ENCODE measurements around the gene KDM4B.

DNA sequence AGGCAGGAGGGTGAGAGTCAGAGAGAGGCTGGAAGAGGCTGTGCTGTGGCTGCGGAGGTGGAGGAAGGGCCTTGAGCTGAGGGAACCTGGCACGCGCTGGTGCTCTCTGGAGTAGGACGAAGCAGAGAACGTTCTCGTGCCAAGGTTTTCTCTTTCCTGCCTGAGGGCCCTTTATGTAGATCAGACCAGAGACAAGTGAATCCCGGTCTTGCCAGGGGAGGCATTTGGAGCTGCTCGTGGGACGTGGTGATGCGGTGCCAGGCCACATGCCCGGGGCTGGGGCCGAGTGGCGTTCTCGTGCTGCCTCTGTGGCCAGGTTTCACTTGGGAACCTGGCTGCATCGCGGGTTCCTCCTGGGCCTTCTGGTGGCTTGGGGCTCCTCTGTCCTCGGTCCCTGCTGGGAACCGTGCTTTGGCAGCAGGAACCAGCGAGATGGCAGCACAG lies 54.2 kb downstream of the KDM4B start:
- TF ChIP-seq, protein P1, sequence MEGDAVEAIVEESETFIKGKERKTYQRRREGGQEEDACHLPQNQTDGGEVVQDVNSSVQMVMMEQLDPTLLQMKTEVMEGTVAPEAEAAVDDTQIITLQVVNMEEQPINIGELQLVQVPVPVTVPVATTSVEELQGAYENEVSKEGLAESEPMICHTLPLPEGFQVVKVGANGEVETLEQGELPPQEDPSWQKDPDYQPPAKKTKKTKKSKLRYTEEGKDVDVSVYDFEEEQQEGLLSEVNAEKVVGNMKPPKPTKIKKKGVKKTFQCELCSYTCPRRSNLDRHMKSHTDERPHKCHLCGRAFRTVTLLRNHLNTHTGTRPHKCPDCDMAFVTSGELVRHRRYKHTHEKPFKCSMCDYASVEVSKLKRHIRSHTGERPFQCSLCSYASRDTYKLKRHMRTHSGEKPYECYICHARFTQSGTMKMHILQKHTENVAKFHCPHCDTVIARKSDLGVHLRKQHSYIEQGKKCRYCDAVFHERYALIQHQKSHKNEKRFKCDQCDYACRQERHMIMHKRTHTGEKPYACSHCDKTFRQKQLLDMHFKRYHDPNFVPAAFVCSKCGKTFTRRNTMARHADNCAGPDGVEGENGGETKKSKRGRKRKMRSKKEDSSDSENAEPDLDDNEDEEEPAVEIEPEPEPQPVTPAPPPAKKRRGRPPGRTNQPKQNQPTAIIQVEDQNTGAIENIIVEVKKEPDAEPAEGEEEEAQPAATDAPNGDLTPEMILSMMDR (IDR thresholded peaks at IDR 0.05; ENCODE audit: insufficient read depth, low read length), result no peak
- no peak for TF ChIP-seq GABPA (IDR thresholded peaks at IDR 0.05; ENCODE audit: low read depth)
- TF ChIP-seq, protein P2, sequence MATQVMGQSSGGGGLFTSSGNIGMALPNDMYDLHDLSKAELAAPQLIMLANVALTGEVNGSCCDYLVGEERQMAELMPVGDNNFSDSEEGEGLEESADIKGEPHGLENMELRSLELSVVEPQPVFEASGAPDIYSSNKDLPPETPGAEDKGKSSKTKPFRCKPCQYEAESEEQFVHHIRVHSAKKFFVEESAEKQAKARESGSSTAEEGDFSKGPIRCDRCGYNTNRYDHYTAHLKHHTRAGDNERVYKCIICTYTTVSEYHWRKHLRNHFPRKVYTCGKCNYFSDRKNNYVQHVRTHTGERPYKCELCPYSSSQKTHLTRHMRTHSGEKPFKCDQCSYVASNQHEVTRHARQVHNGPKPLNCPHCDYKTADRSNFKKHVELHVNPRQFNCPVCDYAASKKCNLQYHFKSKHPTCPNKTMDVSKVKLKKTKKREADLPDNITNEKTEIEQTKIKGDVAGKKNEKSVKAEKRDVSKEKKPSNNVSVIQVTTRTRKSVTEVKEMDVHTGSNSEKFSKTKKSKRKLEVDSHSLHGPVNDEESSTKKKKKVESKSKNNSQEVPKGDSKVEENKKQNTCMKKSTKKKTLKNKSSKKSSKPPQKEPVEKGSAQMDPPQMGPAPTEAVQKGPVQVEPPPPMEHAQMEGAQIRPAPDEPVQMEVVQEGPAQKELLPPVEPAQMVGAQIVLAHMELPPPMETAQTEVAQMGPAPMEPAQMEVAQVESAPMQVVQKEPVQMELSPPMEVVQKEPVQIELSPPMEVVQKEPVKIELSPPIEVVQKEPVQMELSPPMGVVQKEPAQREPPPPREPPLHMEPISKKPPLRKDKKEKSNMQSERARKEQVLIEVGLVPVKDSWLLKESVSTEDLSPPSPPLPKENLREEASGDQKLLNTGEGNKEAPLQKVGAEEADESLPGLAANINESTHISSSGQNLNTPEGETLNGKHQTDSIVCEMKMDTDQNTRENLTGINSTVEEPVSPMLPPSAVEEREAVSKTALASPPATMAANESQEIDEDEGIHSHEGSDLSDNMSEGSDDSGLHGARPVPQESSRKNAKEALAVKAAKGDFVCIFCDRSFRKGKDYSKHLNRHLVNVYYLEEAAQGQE (IDR thresholded peaks at IDR 0.05; ENCODE audit: insufficient replicate concordance, low read depth), result no peak
